ENCODE data around the gene WWC2. TPM values are rescaled to one million over a fixed set of nuclear protein-coding genes. Genes with fewer than 3 reads are reported as not detected.

WWC2 gene
- total and polyA plus RNA-seq, 2 donors (not counting 3 experiments of a cell fraction or from before 2014, with no cell fraction given) = 12.9 to 52.2 TPM

DNA sequence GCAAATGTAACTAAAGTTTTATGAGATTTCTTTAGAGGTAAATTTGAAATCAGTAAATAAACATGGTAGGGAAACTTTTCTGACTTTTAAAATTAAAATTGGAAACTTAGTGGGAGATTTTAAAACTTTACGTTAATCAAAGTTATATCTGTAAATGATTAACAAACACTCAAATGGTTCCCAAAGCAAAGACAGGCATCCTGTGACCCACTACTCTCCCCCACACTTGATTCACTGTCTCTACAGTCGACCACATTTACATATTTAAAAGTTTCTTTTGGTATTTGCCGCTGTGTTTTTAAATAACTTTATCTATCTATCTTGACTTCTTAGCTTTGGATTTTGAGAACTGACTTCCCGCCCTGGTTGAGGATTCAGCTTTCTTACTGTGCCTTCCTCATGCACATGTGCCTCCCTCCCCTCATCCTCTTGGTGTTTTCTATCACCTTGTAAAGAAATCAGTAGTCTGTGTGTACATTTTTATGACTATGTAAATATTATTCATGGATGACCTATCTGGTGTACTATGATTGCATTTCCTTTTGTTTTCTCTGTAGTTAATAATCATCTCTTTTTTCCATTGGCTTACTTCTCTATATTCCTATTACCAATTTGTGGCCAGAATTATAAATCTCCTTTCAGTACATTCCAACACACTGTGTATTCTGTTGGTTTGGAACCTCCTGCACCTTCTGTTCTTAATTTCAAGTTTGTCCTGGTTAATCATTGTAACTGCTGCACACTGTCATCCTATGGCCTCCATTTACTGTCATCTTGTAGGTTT is 72.6 kb downstream of the WWC2 start:
- Histone ChIP-seq H4K20me1 (replicated peaks; ENCODE audit: control insufficient read depth, extremely low read depth, insufficient read depth, low read length) (no peaks in the 10 kb centered on the region), H3K36me3 (ENCODE audit: control insufficient read depth in 2 of 2, extremely low read depth in 1 of 2, insufficient read depth in 2 of 2, low read length in 2 of 2) (no peaks in the 10 kb centered on the region), H2AFZ (ENCODE audit: low read depth, low read length) (no peak overlapping the region), H3K4me2 (ENCODE audit: insufficient read depth, low read length) (peak overlapping the region; percentile 53), H3K9me3 (replicated peaks; ENCODE audit: control insufficient read depth, insufficient read depth, low read length) (no peaks in the 10 kb centered on the region), H3K27ac (ENCODE audit: insufficient read depth, low read depth, low read length) (no peak overlapping the region), H3K4me1 (ENCODE audit: control insufficient read depth, extremely low read depth, insufficient read depth, low read length) (peaks cover 37% of the 10 kb centered on the region), H3K27me3 (ENCODE audit: control insufficient read depth in 2 of 2, insufficient read depth in 2 of 2, low read length in 2 of 2) (no peaks in the 10 kb centered on the region), H3K9ac (replicated peaks; ENCODE audit: extremely low read depth, insufficient read depth, low read length) (no peak overlapping the region), H3K9me1 (replicated peaks; ENCODE audit: control insufficient read depth, extremely low read depth, insufficient read depth, low read length) (no peaks in the 10 kb centered on the region), H3K79me2 (ENCODE audit: control insufficient read depth, insufficient read depth, low read length) (peaks cover 59% of the 10 kb centered on the region), H3K4me3 (replicated peaks in 1 of 3; ENCODE audit: insufficient read depth in 1 of 3, low read depth in 1 of 3, low read length in 3 of 3) (no peak overlapping the region)
- FAIRE-seq (peak; percentile 12), DNase-seq (ENCODE audit: low read depth, low spot score) (peak; percentile 53)
- dilution Hi-C loops (cut with MboI; ENCODE audit: extremely low pct_ligation_motif_present, low sequenced_read_pairs) (no loop called here), intact Hi-C loops (cut with micrococcal nuclease) (loop anchor here (2.0 kb wide), 1 partner anchor 53 kb away; no protein-coding TSS in a partner anchor)
- ChIA-PET CTCF (interaction anchor here (1.6 kb wide), 1 partner anchor 98 kb away, joined by 6 read pairs; no protein-coding TSS in a partner anchor), POLR2A (no interaction called here)
- BruUV-seq (replicated peaks) = no TSS peak
- TF ChIP-seq MYC (IDR thresholded peaks at IDR 0.05; ENCODE audit: low read depth, low read length) = no peak
- TF ChIP-seq GATA2 (IDR thresholded peaks at IDR 0.05; ENCODE audit: insufficient read depth, insufficient read length, low read depth, low read length) = no peak
- TF ChIP-seq JUN (IDR thresholded peaks at IDR 0.05; ENCODE audit: borderline replicate concordance, insufficient read depth, insufficient read length, low read depth) = no peak
- TF ChIP-seq POLR2A (IDR thresholded peaks at IDR 0.05; ENCODE audit: low read depth, low read length) = no peak
- TF ChIP-seq EZH2 (IDR thresholded peaks at IDR 0.05; ENCODE audit: borderline replicate concordance, low read depth, low read length, severe bottlenecking) = no peak
- no peak for TF ChIP-seq POLR2AphosphoS5 (IDR thresholded peaks at IDR 0.05; ENCODE audit: insufficient read depth, low read depth, low read length)
- TF ChIP-seq, protein P1, sequence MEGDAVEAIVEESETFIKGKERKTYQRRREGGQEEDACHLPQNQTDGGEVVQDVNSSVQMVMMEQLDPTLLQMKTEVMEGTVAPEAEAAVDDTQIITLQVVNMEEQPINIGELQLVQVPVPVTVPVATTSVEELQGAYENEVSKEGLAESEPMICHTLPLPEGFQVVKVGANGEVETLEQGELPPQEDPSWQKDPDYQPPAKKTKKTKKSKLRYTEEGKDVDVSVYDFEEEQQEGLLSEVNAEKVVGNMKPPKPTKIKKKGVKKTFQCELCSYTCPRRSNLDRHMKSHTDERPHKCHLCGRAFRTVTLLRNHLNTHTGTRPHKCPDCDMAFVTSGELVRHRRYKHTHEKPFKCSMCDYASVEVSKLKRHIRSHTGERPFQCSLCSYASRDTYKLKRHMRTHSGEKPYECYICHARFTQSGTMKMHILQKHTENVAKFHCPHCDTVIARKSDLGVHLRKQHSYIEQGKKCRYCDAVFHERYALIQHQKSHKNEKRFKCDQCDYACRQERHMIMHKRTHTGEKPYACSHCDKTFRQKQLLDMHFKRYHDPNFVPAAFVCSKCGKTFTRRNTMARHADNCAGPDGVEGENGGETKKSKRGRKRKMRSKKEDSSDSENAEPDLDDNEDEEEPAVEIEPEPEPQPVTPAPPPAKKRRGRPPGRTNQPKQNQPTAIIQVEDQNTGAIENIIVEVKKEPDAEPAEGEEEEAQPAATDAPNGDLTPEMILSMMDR (IDR thresholded peaks at IDR 0.05; ENCODE audit: extremely low read depth in 1 of 2, insufficient read depth in 1 of 2, low read depth in 1 of 2, low read length in 2 of 2) = no peak
- TF ChIP-seq FOS (IDR thresholded peaks at IDR 0.05; ENCODE audit: borderline replicate concordance, insufficient read depth, low read length) = no peak
- TF ChIP-seq, protein P2, sequence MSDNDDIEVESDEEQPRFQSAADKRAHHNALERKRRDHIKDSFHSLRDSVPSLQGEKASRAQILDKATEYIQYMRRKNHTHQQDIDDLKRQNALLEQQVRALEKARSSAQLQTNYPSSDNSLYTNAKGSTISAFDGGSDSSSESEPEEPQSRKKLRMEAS (IDR thresholded peaks at IDR 0.05; ENCODE audit: insufficient read depth, insufficient read length) = no peak

Data from endothelial cell of umbilical vein (primary cell).